RWPE2 (cell line): Measurements from ENCODE around the gene CTNNA2.

ENCODE experiments used
- ATAC-seq: fragments of 200-7000 bp; cut with Tn5 transposase; 3 replicates; pipeline ENCODE4 v1.9.1; 2021; ENCODE audit warnings: low read depth
- DNase-seq: peaks from one replicate; pipeline ENCODE4 v3.0.0-alpha.2; 2020; ENCODE audit warnings: low spot score
- H3K27ac ChIP-seq: fragments of 450-650 bp; 2 replicates; pipeline ENCODE4 v1.5.1; 2017; ENCODE audit warnings: mild to moderate bottlenecking; ENCODE audit not compliant: poor library complexity, severe bottlenecking
- H3K27me3 ChIP-seq: fragments of 250-450 bp; sonication (Bioruptor Pico); 2 replicates; pipeline ENCODE4 v1.5.1; 2021; ENCODE audit warnings: mild to moderate bottlenecking, moderate library complexity; ENCODE audit not compliant: insufficient read depth, poor library complexity, severe bottlenecking
- H3K36me3 ChIP-seq: fragments of 250-450 bp; sonication (Bioruptor Pico); 2 replicates; pipeline ENCODE4 v1.5.1; 2020; ENCODE audit warnings: low read depth, mild to moderate bottlenecking, moderate library complexity
- H3K4me1 ChIP-seq: fragments of 250-450 bp; sonication (Bioruptor Pico); 2 replicates; pipeline ENCODE4 v1.5.1; 2021; ENCODE audit warnings: mild to moderate bottlenecking, moderate library complexity; ENCODE audit not compliant: insufficient read depth, poor library complexity, severe bottlenecking
- H3K4me3 ChIP-seq: fragments of 250-450 bp; sonication (Bioruptor Pico); 2 replicates; pipeline ENCODE4 v1.5.1; 2021; ENCODE audit warnings: mild to moderate bottlenecking, moderate library complexity; ENCODE audit not compliant: severe bottlenecking
- H3K9me3 ChIP-seq: fragments of 250-450 bp; sonication (Bioruptor Pico); 2 replicates; pipeline ENCODE4 v1.5.1; 2021; ENCODE audit warnings: mild to moderate bottlenecking, moderate library complexity; ENCODE audit not compliant: severe bottlenecking
- CTCF ChIP-seq: fragments of 450-650 bp; IDR thresholded peaks from one replicate; pipeline ENCODE4 v1.5.1; 2017; ENCODE audit warnings: mild to moderate bottlenecking, moderate library complexity; ENCODE audit not compliant: poor library complexity, severe bottlenecking

The CTNNA2 gene

DNA sequence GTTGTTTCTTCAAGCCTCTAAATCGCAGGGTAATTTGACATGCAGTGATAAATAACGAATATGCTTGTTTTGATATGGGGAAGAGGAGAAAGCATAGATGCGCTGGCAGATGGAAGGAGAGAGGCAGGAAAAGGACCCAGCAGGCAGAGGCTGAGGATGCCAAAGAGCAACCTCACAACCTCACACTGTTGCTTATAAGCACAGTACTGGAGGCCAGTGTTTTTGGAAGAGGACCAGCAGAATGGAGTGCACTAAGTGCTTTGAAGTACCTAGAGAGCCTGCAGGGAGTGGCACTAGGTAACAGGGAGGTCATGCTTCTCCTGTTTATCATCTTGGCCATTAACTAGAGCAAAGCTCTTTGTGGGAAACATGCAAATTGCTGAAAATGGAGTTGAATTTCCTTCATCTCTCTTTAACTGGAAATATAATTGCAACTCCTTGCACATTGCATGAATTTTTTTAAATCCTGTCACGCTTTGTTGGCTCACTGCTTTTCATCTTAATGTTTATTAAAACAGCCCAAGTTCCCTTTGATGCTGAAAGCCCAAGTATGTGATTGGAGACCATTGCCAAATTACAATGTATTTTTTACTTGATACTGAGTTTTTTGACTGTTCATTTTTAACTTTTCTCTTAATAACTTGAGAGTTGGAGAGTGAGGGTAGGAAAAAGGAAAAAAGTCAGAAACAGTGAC is 555.3 kb downstream of the CTNNA2 start:
- H3K27me3 ChIP-seq, result no peaks in the 10 kb centered on the region
- H3K4me1 ChIP-seq, result no peaks in the 10 kb centered on the region
- no peak overlapping the region for H3K27ac ChIP-seq
- DNase-seq, result no peak
- no peak for ATAC-seq
- H3K4me3 ChIP-seq, result no peak overlapping the region
- no peak for TF ChIP-seq CTCF
- H3K36me3 ChIP-seq, result no peaks in the 10 kb centered on the region
- H3K9me3 ChIP-seq, result no peaks in the 10 kb centered on the region

- no peak for ATAC-seq
- TF ChIP-seq CTCF, result no peak
- no peak for DNase-seq
These were observed 557.7 kb downstream of the CTNNA2 start for GRCh38 chr2:80070587-80070986.

DNA sequence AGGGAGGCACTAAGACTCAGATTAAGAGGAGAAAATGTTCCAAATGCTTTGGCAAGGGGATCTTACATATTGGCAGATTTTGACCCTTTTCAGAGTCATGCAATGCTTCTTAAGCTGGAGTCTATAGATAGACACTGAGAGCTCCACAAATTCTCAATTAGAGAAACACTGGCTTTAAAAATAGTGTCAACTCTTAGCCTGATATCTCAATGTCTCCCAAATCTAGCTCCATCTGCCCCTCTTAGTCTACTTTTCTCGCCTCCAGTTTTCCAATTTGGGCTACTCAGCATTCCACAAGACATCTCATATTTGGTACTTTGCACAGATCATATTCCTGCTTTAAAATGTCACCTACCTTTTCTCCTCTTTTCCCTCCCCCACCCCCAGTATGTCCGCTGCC is 559.1 kb downstream of the CTNNA2 start:
- no peak for ATAC-seq
- no peak for DNase-seq
- Histone ChIP-seq H3K9me3 (no peaks in the 10 kb centered on the region), H3K4me1 (no peaks in the 10 kb centered on the region), H3K27me3 (no peaks in the 10 kb centered on the region), H3K27ac (no peak overlapping the region), H3K4me3 (no peak overlapping the region), H3K36me3 (no peaks in the 10 kb centered on the region)
- no peak for TF ChIP-seq CTCF

More at GRCh38 chr2:80070587-80070986, 557.7 kb downstream of the CTNNA2 start:
- Histone ChIP-seq H3K36me3 (no peaks in the 10 kb centered on the region), H3K4me3 (no peak overlapping the region), H3K9me3 (no peaks in the 10 kb centered on the region), H3K27me3 (no peaks in the 10 kb centered on the region), H3K4me1 (no peaks in the 10 kb centered on the region), H3K27ac (no peak overlapping the region)

- ATAC-seq, result peak; percentile 70
These were observed 560.3 kb downstream of the CTNNA2 start for GRCh38 chr2:80073134-80073561.

More at GRCh38 chr2:80073134-80073561, 560.3 kb downstream of the CTNNA2 start:
- DNase-seq, result no peak
- H3K9me3 ChIP-seq, result no peaks in the 10 kb centered on the region
- no peaks in the 10 kb centered on the region for H3K4me1 ChIP-seq
- H3K27me3 ChIP-seq, result no peaks in the 10 kb centered on the region
- no peaks in the 10 kb centered on the region for H3K36me3 ChIP-seq
- no peak overlapping the region for H3K4me3 ChIP-seq
- peak; percentile 82 for TF ChIP-seq CTCF
- H3K27ac ChIP-seq, result no peak overlapping the region
